T-cell (primary cell): ENCODE measurements around the gene HIPK2. TPM values are rescaled to one million over a fixed set of nuclear protein-coding genes. Genes with fewer than 3 reads are reported as not detected.

Experiments used
- ATAC-seq, 4 experiments: fragments of 200-7000 bp in 3 of 4; fragments of 150-1000 bp in 1 of 4; cut with Tn5 transposase; replicated peaks in 1 of 4; 1 replicate in 3 of 4; 2 replicates in 1 of 4; pipeline ENCODE4 v1.10.0; 2021; ENCODE audit warnings: moderate library complexity in 3 of 4, mild to moderate bottlenecking in 2 of 4, moderate number of reproducible peaks in 1 of 4
- CTCF ChIA-PET, 2 donors: fragments of 300-600 bp; sonication (Branson Sonifier 250); formaldehyde crosslinking; loops; one replicate each; lab custom pipeline; 2022; ENCODE audit warnings: antibody characterized with exemption in 2 of 2; lab: Charles Lee
- POLR2A ChIA-PET, 2 donors: fragments of 300-600 bp; sonication (Branson Sonifier 250); formaldehyde crosslinking; loops; one replicate each; lab custom pipeline; 2022; ENCODE audit warnings: antibody characterized with exemption in 2 of 2; lab: Charles Lee
- DNase-seq, 35 experiments: peaks; one replicate each; pipeline versions ENCODE4 v3.0.0 to v3.0.0-alpha.2; 2013 to 2023
- H3K27ac ChIP-seq: one replicate; pipeline ENCODE4 v1.5.1; 2013; ENCODE audit warnings: low read length
- H3K27me3 ChIP-seq, 2 experiments: replicated peaks in 1 of 2; 1 replicate in 1 of 2; 2 replicates in 1 of 2; pipeline versions ENCODE4 v1.6.1 to v1.7.0; 2013; ENCODE audit warnings: low read length in 1 of 2, mixed read lengths in 1 of 2; ENCODE audit not compliant: control insufficient read depth in 2 of 2, insufficient read depth in 2 of 2; ENCODE audit errors: extremely low read depth in 1 of 2
- H3K36me3 ChIP-seq, 2 donors: 1 replicate in 1 of 2; 2 replicates in 1 of 2; pipeline versions ENCODE4 v1.6.1 to v1.7.0; 2013; ENCODE audit warnings: low read length in 1 of 2; ENCODE audit not compliant: control insufficient read depth in 2 of 2, insufficient read depth in 1 of 2; ENCODE audit errors: extremely low read depth in 1 of 2
- H3K4me1 ChIP-seq, 2 experiments: 1 replicate in 1 of 2; 2 replicates in 1 of 2; pipeline versions ENCODE4 v1.6.1 to v1.7.0; 2013; ENCODE audit warnings: low read length in 2 of 2, mixed read lengths in 1 of 2; ENCODE audit not compliant: insufficient read depth in 2 of 2, control insufficient read depth in 1 of 2; ENCODE audit errors: extremely low read depth in 1 of 2
- H3K4me3 ChIP-seq, 2 donors: 1 replicate in 1 of 2; 2 replicates in 1 of 2; pipeline versions ENCODE4 v1.5.1 to v1.7.0; 2013; ENCODE audit warnings: mild to moderate bottlenecking in 2 of 2, low read length in 1 of 2, moderate library complexity in 1 of 2; ENCODE audit not compliant: control insufficient read depth in 1 of 2; ENCODE audit errors: extremely low read depth in 1 of 2
- H3K9me3 ChIP-seq: 2 replicates; pipeline ENCODE4 v1.7.0; 2013
- H3K27ac Mint-ChIP-seq, 2 donors: one replicate each; pipeline ENCODE4 v1.8.0; 2020 to 2021; ENCODE audit warnings: mild to moderate bottlenecking in 2 of 2, mixed read lengths in 2 of 2
- H3K27me3 Mint-ChIP-seq, 2 donors: one replicate each; pipeline ENCODE4 v1.8.0; 2021 to 2022; ENCODE audit warnings: mixed read lengths in 2 of 2
- H3K36me3 Mint-ChIP-seq: one replicate; pipeline ENCODE4 v1.8.0; 2021; ENCODE audit warnings: mixed read lengths
- H3K4me1 Mint-ChIP-seq, 3 donors: one replicate each; pipeline ENCODE4 v1.8.0; 2020 to 2022; ENCODE audit warnings: mixed read lengths in 3 of 3, mild to moderate bottlenecking in 1 of 3
- H3K4me3 Mint-ChIP-seq, 3 donors: one replicate each; pipeline ENCODE4 v1.8.0; 2020 to 2022; ENCODE audit warnings: mild to moderate bottlenecking in 3 of 3, mixed read lengths in 3 of 3, moderate library complexity in 3 of 3
- H3K9me3 Mint-ChIP-seq, 3 donors: one replicate each; pipeline ENCODE4 v1.8.0; 2020 to 2022; ENCODE audit warnings: mixed read lengths in 3 of 3
- WGBS: methylation state at CpG from one replicate; pipeline ENCODE4 v1.1.5; 2013; ENCODE audit warnings: missing lambda C conversion rate; ENCODE audit not compliant: insufficient coverage; 5-methylcytosine and 5-hydroxymethylcytosine counted together
- total RNA-seq, 35 experiments: library from RNA in 6 of 35; stranded (reverse) in 6 of 35; fragments of 120-200 nt in 1 of 35; gene quantifications; one replicate each; pipeline versions ENCODE4 v1.2.1 to v1.2.4 and lab custom pipeline; 2013 to 2026

The HIPK2 gene
- total RNA-seq, 5 donors from 2014 or later (not counting 1 experiment from before 2014, with no cell fraction given), result 32.7 to 34.5 (median 33.5) TPM

DNA sequence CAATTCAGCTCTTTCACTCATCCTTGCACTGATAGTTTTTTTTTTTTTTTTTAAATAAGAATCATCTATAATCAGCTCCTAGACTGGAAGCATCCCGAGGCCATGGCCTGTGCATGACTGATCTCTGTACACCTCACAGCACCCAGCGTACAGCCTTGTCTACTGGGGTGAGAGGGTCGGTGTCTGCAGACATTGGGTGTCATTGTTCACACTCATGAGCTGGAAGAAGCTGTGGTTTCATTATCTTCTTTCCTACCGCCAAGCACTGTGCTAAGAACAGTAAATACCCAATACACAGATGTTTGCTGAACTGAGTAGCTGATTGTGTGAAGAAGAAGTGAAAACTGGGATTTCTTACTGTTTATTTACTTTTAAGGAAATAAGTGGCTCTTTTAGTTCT is 130.7 kb downstream of the HIPK2 start:
- Histone ChIP-seq H3K4me3 (no peak overlapping the region), H3K4me1 (peaks cover 58 to 70% of the 10 kb centered on the region in 2 experiments), H3K27ac (peak overlapping the region; percentile 2), H3K9me3 (no peaks in the 10 kb centered on the region), H3K27me3 (no peaks in the 10 kb centered on the region), H3K36me3 (no peaks in the 10 kb centered on the region)
- DNase-seq (no peak), ATAC-seq (peak in 1 of 4 experiments; percentile 31)
- H3K9me3 Mint-ChIP-seq, result no peaks in the 10 kb centered on the region
- peak overlapping the region; percentile 77 to 83 for H3K27ac Mint-ChIP-seq
- ChIA-PET CTCF (interaction anchor here (0.5 to 3.7 kb wide), 32 partner anchors 9 to 718 kb away, joined by 3 to 22 read pairs (median 4); no protein-coding TSS in a partner anchor), POLR2A (interaction anchor here (0.6 to 1.7 kb wide), 6 partner anchors 11 to 528 kb away, joined by 3 to 5 read pairs (median 4); no protein-coding TSS in a partner anchor)
- H3K27me3 Mint-ChIP-seq, result no peaks in the 10 kb centered on the region
- peaks cover 4% of the 10 kb centered on the region for H3K36me3 Mint-ChIP-seq
- peak overlapping the region in 1 of 3 donors; percentile 66 for H3K4me3 Mint-ChIP-seq
- peaks cover 78 to 84% (median 80%) of the 10 kb centered on the region in 3 donors for H3K4me1 Mint-ChIP-seq
- WGBS, result no CpG with 5 or more reads among the region's 4 CpGs

DNA sequence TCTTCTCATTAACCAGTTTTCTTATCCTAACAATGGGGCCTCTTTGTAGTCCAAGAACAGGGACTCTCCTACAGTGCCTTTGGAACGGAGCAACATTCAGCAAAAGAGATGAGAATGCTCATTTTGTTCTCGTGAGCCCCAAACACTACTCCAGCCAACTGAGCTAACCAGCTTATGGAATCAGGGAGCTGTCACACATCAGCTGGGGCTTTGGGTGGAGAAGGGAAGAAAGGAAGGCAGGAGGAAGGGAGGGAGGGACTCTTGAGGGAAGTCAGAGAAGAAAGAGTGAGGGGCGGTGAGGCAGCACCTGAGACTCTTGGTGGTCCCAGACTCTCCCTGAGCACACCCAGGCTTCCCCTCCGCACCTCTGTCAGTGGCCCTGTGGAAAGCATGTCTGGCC is 131.2 kb downstream of the HIPK2 start:
- H3K27me3 ChIP-seq, result no peaks in the 10 kb centered on the region
- ChIA-PET CTCF (interaction anchor here (0.6 to 3.7 kb wide), 40 partner anchors 9 to 719 kb away, joined by 3 to 22 read pairs (median 4); no protein-coding TSS in a partner anchor), POLR2A (interaction anchor here (0.6 to 1.7 kb wide), 5 partner anchors 11 to 529 kb away, joined by 3 to 5 read pairs (median 4); no protein-coding TSS in a partner anchor)
- H3K4me3 ChIP-seq, result no peak overlapping the region
- Mint-ChIP-seq H3K4me1 (peaks cover 83 to 86% (median 84%) of the 10 kb centered on the region in 3 donors), H3K36me3 (peaks cover 4% of the 10 kb centered on the region), H3K27ac (peak overlapping the region in 1 of 2 donors; percentile 83), H3K27me3 (no peaks in the 10 kb centered on the region), H3K4me3 (peak overlapping the region in 1 of 3 donors; percentile 66), H3K9me3 (no peaks in the 10 kb centered on the region)
- ATAC-seq, result no peak
- WGBS, result 100% methylated on average over 2 of the region's 4 CpGs
- no peaks in the 10 kb centered on the region for H3K9me3 ChIP-seq
- no peak for DNase-seq
- peaks cover 59 to 70% of the 10 kb centered on the region in 2 experiments for H3K4me1 ChIP-seq
- no peak overlapping the region for H3K27ac ChIP-seq
- H3K36me3 ChIP-seq, result no peaks in the 10 kb centered on the region

DNA sequence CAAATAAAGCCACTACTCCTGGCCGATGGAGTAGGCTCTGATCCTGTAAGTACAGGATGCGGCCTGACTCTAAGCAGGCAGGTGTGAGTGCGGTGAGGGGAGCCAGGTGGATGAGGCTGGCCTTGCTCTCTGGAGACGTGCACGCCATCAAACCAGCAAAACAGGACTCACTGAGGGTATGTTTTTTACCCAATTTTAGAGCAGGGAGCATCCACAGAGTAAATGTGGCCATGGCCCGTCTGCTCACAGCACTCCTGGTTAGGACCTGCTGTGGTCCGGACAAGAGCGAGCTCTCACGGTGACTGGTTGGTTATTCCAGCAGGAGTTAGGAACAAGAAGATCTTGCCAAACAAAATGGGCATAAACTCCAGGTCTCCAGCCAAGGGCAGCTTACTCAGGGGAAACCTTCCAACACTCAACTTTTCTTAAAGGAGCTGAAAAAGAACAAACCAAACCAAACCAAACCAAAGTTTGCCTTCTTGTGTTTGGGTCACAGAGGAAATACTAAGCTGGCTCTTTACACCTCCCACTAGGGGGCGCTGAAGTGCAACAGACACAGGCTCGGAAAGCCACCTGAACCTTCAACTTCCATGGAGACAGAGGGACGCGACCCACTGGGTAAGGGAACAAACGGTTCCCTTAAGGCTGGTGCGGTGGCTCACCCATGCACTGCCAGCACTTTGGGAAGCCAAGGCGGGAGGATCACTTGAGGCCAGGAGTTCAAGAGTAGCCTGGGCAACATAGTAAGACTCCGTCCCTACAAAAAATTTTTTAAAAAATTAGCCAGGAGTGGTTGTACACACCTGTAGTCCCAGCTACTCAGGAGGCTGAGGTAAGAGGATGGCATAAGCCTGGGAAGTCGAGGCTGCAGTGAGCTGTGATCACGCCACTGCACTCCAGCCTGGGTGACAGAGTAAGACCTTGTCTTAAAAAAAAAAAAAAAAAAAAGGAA is 131.9 kb downstream of the HIPK2 start:
- H3K27me3 ChIP-seq, result no peaks in the 10 kb centered on the region
- DNase-seq (peak; percentile 56 to 91 (median 77)), ATAC-seq (peak; percentile 41 to 54 (median 50))
- POLR2A ChIA-PET, result interaction anchor here in 1 of 2 donors (0.5 kb wide), 1 partner anchor 620 kb away, joined by 8 read pairs; no protein-coding TSS in a partner anchor
- WGBS, result 57% methylated on average over 18 of the region's 19 CpGs
- H3K4me3 ChIP-seq, result no peak overlapping the region
- no peaks in the 10 kb centered on the region for H3K9me3 Mint-ChIP-seq
- no peaks in the 10 kb centered on the region for H3K27me3 Mint-ChIP-seq
- H3K4me1 Mint-ChIP-seq, result peaks cover 81 to 87% (median 84%) of the 10 kb centered on the region in 3 donors
- CTCF ChIA-PET, result interaction anchor here (0.5 to 3.7 kb wide), 38 partner anchors 8 to 1094 kb away, joined by 3 to 22 read pairs (median 4); no protein-coding TSS in a partner anchor
- H3K27ac Mint-ChIP-seq, result peak overlapping the region in 1 of 2 donors; percentile 7
- H3K27ac ChIP-seq, result no peak overlapping the region
- no peaks in the 10 kb centered on the region for H3K9me3 ChIP-seq
- peak overlapping the region in 1 of 3 donors; percentile 33 for H3K4me3 Mint-ChIP-seq
- peaks cover 4% of the 10 kb centered on the region for H3K36me3 Mint-ChIP-seq
- peaks cover 59 to 70% of the 10 kb centered on the region in 2 experiments for H3K4me1 ChIP-seq
- no peaks in the 10 kb centered on the region for H3K36me3 ChIP-seq

DNA sequence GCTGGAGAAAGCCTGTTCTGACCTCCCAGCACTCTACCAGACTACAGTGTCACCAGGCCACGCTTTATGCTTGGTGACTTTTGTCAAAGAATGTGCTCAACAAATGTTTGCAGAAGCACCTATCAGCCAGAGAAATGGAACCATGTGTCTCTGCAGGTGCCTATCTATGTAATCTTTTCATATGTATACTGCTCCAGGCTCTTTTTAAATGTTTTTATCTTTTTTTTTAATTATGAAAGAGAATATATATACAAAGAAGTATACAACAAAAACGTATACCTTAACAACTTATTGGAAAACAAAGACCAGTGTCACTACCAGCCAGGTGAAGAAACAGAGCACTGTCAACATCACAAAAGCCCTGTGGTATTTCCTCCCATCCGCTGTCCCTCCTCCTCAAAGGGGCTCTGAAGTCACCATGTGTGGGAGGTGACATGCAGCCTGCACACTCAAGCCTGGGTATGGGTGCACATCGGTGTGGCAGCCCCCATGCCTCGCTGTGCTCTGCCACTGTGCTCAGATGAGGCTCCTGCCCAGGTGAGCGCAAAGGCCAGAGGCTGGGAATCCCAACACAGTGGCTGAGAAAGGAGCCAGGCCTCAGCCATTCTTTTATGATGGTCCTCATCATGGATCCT is 133.7 kb downstream of the HIPK2 start:
- Mint-ChIP-seq H3K4me1 (peaks cover 73 to 85% (median 74%) of the 10 kb centered on the region in 3 donors), H3K27me3 (no peaks in the 10 kb centered on the region), H3K36me3 (peaks cover 8% of the 10 kb centered on the region), H3K4me3 (peak overlapping the region in 1 of 3 donors; percentile 54), H3K9me3 (no peaks in the 10 kb centered on the region), H3K27ac (peak overlapping the region in 1 of 2 donors; percentile 62)
- Histone ChIP-seq H3K27me3 (no peaks in the 10 kb centered on the region), H3K27ac (no peak overlapping the region), H3K4me3 (no peak overlapping the region), H3K9me3 (no peaks in the 10 kb centered on the region), H3K36me3 (no peaks in the 10 kb centered on the region), H3K4me1 (peaks cover 52 to 72% of the 10 kb centered on the region in 2 experiments)
- ATAC-seq, result peak in 3 of 4 experiments; percentile 51 to 77 (median 60)
- peak in 18 of 35 experiments; percentile 7 to 64 (median 25) for DNase-seq
- ChIA-PET POLR2A (no interaction called here), CTCF (interaction anchor here (2.0 to 2.1 kb wide), 2 partner anchors 8 to 25 kb away, joined by 7 to 8 read pairs; no protein-coding TSS in a partner anchor)
- WGBS, result 40% methylated on average over 5 of the region's 6 CpGs

DNA sequence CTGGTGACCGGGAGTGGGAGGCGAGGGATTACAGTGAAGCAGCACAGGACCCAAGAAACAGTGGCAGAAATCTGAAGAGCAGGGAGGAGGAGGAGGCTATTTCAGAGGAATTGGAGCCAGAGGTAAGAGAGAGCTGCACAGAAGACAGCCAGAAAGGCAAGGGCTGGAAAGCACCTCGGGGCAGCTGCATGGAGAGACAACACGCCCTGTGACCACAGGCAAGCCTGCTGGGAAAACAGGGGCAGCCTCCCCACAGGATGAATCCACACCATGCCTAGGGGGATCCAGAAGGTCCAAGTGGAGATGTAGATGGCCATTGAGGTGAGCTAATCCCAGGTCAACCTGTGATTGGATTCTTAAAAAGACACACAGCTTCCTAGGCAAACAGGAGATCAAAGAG is 135.5 kb downstream of the HIPK2 start:
- Histone ChIP-seq H3K4me1 (peaks cover 45 to 68% of the 10 kb centered on the region in 2 experiments), H3K9me3 (no peaks in the 10 kb centered on the region), H3K36me3 (no peaks in the 10 kb centered on the region), H3K27ac (no peak overlapping the region), H3K27me3 (no peaks in the 10 kb centered on the region), H3K4me3 (no peak overlapping the region)
- CTCF ChIA-PET, result interaction anchor here in 1 of 2 donors (0.6 to 2.0 kb wide), 2 partner anchors 23 to 579 kb away, joined by 4 to 8 read pairs; no protein-coding TSS in a partner anchor
- H3K4me3 Mint-ChIP-seq, result peak overlapping the region in 1 of 3 donors; percentile 53
- no peak for DNase-seq
- no peaks in the 10 kb centered on the region for H3K27me3 Mint-ChIP-seq
- peaks cover 8% of the 10 kb centered on the region for H3K36me3 Mint-ChIP-seq
- peaks cover 66 to 82% (median 67%) of the 10 kb centered on the region in 3 donors for H3K4me1 Mint-ChIP-seq
- WGBS, result 100% methylated on average over 2 of the region's 4 CpGs
- H3K27ac Mint-ChIP-seq, result no peak overlapping the region
- no peak for ATAC-seq
- POLR2A ChIA-PET, result no interaction called here
- no peaks in the 10 kb centered on the region for H3K9me3 Mint-ChIP-seq
